Peyer's patch (tissue), 4 donors: ENCODE data around the gene NAP1L5.

ENCODE experiments used
- POLR2A ChIP-seq, 2 donors: fragments of 450-650 bp; IDR thresholded peaks; one replicate each; pipeline ENCODE4 v1.5.1; 2017; ENCODE audit warnings: antibody characterized with exemption in 2 of 2, mild to moderate bottlenecking in 2 of 2, moderate library complexity in 2 of 2
- TF ChIP-seq, protein P1 (sequence below), 6 experiments: fragments of 450-650 bp in 4 of 6; fragments of 200-600 bp in 2 of 6; sonication (generic) in 1 of 6; IDR thresholded peaks; one replicate each; pipeline ENCODE4 v1.5.1; 2017 to 2019; ENCODE audit warnings: antibody characterized with exemption in 6 of 6, mild to moderate bottlenecking in 3 of 6, moderate library complexity in 1 of 6

- TF ChIP-seq, protein P1, sequence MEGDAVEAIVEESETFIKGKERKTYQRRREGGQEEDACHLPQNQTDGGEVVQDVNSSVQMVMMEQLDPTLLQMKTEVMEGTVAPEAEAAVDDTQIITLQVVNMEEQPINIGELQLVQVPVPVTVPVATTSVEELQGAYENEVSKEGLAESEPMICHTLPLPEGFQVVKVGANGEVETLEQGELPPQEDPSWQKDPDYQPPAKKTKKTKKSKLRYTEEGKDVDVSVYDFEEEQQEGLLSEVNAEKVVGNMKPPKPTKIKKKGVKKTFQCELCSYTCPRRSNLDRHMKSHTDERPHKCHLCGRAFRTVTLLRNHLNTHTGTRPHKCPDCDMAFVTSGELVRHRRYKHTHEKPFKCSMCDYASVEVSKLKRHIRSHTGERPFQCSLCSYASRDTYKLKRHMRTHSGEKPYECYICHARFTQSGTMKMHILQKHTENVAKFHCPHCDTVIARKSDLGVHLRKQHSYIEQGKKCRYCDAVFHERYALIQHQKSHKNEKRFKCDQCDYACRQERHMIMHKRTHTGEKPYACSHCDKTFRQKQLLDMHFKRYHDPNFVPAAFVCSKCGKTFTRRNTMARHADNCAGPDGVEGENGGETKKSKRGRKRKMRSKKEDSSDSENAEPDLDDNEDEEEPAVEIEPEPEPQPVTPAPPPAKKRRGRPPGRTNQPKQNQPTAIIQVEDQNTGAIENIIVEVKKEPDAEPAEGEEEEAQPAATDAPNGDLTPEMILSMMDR (IDR thresholded peaks at IDR 0.05): no peak
- TF ChIP-seq POLR2A (IDR thresholded peaks at IDR 0.05): no peak
Observed at GRCh38 chr4:88731381-88731780, 33.8 kb upstream of the NAP1L5 start.
